ENCODE data around the gene EIF4G3.

EIF4G3 gene

GRCh38 chr1:21000245-21000594 is 176.5 kb downstream of the EIF4G3 start:
- DNase-seq (ENCODE audit: low spot score) = no peak
- H3K27ac ChIP-seq = no peak overlapping the region
- no peak for TF ChIP-seq CTCF (IDR thresholded peaks at IDR 0.05)
- no peak overlapping the region for H3K4me3 ChIP-seq

- Histone ChIP-seq H3K4me3 (no peak overlapping the region), H3K27ac (no peak overlapping the region)
- TF ChIP-seq CTCF (IDR thresholded peaks at IDR 0.05) = no peak
- no peak for DNase-seq (ENCODE audit: low spot score)
Observed at GRCh38 chr1:20999525-21000244, 177.0 kb downstream of the EIF4G3 start.

- TF ChIP-seq CTCF (IDR thresholded peaks at IDR 0.05) = no peak
- Histone ChIP-seq H3K27ac (no peak overlapping the region), H3K4me3 (no peak overlapping the region)
- DNase-seq (ENCODE audit: low spot score) = no peak
Observed at GRCh38 chr1:20998826-20999225, 177.9 kb downstream of the EIF4G3 start.

GRCh38 chr1:20997602-20998224 is 179.0 kb downstream of the EIF4G3 start:
- Histone ChIP-seq H3K4me3 (no peak overlapping the region), H3K27ac (no peak overlapping the region)
- no peak for DNase-seq (ENCODE audit: low spot score)
- TF ChIP-seq CTCF (IDR thresholded peaks at IDR 0.05) = no peak

GRCh38 chr1:20996554-20996953 is 180.1 kb downstream of the EIF4G3 start:
- H3K4me3 ChIP-seq = no peak overlapping the region
- no peak for DNase-seq (ENCODE audit: low spot score)
- no peak overlapping the region for H3K27ac ChIP-seq
- no peak for TF ChIP-seq CTCF (IDR thresholded peaks at IDR 0.05)

GRCh38 chr1:20993716-20994575 is 182.8 kb downstream of the EIF4G3 start:
- Histone ChIP-seq H3K27ac (no peak overlapping the region), H3K4me3 (no peak overlapping the region)
- no peak for TF ChIP-seq CTCF (IDR thresholded peaks at IDR 0.05)
- DNase-seq (ENCODE audit: low spot score) = no peak
